ENCODE measurements around the gene SND1.

GRCh38 chr7:127888411-127888810 lies 236.4 kb downstream of the SND1 start:
- TF ChIP-seq CTCF (IDR thresholded peaks at IDR 0.05) (no peak), EZH2 (IDR thresholded peaks at IDR 0.05; ENCODE audit: borderline replicate concordance, insufficient read depth, low read depth, low read length, poor library complexity, severe bottlenecking) (no peak)

Measured in B cell (primary cell).